GM21423 (cell line): ENCODE results near the gene PIERCE2.
A peak's percentile ranks its signal among the peaks of the same experiment; 100 is the strongest.
"Not testable (repeated sequence)": the region's sequence is repeated elsewhere in the genome, so short reads cannot be mapped to it uniquely, and the experiment has no call there.

ENCODE experiments used
- ATAC-seq: cut with Tn5 transposase; IDR thresholded peaks from one replicate; pipeline ENCODE4 v1.9.1; 2021; ENCODE audit warnings: mild to moderate bottlenecking, moderate library complexity; ENCODE audit not compliant: unreplicated experiment

The PIERCE2 gene

GRCh38 chr15:55422089-55422488 is 13.8 kb downstream of the PIERCE2 start:
- ATAC-seq = no peak

- ATAC-seq = peak; percentile 60
Observed at GRCh38 chr15:55434989-55435825, 26.9 kb downstream of the PIERCE2 start.

- ATAC-seq = not testable (repeated sequence)
Observed at GRCh38 chr15:55443141-55443540, 34.8 kb downstream of the PIERCE2 start.

GRCh38 chr15:55445936-55446335 is 37.6 kb downstream of the PIERCE2 start:
- ATAC-seq = not testable (repeated sequence)

GRCh38 chr15:55446379-55447029 is 38.2 kb downstream of the PIERCE2 start:
- ATAC-seq = not testable (repeated sequence)

GRCh38 chr15:55447030-55447394 is 38.7 kb downstream of the PIERCE2 start:
- ATAC-seq = not testable (repeated sequence)

- no peak for ATAC-seq
Observed at GRCh38 chr15:55457401-55458022, 49.2 kb downstream of the PIERCE2 start.

GRCh38 chr15:55461447-55461846 is 53.2 kb downstream of the PIERCE2 start:
- ATAC-seq = no peak

GRCh38 chr15:55468321-55468720 is 60.0 kb downstream of the PIERCE2 start:
- no peak for ATAC-seq
